GM18858 (cell line): Measurements from ENCODE around the gene WNT3.
"Not testable (repeated sequence)": the region's sequence is repeated elsewhere in the genome, so short reads cannot be mapped to it uniquely, and the experiment has no call there.

Experiments used
- ATAC-seq: cut with Tn5 transposase; IDR thresholded peaks from one replicate; pipeline ENCODE4 v1.9.1; 2021; ENCODE audit not compliant: unreplicated experiment

WNT3 gene

DNA sequence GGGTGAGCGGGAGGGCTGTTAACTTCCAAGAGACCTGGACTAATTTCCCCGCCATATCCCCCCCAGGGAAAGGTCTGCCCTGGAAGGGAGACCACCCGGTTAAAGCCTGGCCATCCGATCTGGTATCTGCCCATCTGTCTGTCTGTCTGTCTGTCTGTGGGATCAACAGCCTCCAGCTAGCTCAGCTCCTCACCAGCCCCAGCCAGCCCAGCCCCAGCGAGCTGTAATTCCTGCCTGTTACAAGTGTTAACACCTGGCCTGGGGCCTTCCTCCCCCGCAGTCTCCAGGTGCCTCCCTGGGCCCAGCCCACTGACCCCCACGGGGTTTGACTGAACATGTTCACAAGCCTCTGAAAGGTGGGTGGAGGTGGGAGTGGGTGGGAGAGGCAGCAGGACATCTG is 4.0 kb downstream of the WNT3 start:
- no peak for ATAC-seq

DNA sequence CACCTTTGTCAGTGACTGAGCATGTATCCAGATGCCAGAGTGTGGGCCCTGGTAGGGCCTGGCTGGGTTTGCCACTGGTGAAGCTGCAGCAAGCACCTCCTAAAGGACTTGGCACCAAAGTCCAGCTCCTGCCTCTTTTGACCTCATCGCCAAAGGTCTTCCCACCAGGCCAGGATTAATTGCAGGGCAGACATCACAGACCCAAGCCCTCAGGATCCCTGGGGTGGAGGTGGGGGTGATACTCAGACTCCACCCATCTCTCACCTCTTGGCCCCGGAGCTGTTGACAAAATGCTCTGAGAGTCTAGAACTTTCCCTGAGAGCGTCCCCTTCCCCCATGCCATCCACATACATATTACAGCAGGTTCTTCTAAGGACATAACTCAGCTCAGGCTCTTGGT is 4.6 kb downstream of the WNT3 start:
- no peak for ATAC-seq

DNA sequence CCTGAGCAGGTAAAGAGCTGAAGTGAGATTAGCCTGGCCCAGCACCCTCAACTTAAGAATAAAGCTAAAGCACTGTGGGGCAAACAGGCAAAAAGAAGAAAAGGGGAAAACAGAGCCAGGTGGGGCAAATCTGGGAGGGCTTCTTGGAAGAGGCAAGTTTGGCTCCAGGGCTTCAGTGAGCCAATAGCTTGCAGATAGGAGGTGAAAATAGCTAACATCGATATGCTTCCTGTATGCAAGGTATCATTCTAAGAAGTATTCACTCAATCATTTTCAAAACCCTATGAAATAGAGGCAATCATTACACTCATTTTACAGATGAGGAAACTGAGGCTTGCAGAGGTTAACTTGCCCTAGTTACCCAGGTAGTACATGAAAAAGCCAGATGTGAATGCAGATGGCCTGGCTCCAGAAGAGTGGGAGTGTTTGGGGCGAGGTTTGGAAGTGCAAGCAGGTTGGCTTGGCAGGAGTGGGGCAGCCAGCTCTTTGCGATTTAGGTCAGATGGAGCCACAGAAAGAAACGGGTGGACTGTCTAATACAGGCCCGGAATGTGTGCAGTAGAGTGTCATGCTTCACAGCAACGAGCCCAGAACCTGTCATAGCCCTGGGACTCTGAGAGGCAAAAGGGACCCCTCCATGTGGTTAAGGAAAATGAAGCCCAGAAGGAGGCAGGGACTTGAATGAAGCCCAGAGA is 5.7 kb downstream of the WNT3 start:
- no peak for ATAC-seq

DNA sequence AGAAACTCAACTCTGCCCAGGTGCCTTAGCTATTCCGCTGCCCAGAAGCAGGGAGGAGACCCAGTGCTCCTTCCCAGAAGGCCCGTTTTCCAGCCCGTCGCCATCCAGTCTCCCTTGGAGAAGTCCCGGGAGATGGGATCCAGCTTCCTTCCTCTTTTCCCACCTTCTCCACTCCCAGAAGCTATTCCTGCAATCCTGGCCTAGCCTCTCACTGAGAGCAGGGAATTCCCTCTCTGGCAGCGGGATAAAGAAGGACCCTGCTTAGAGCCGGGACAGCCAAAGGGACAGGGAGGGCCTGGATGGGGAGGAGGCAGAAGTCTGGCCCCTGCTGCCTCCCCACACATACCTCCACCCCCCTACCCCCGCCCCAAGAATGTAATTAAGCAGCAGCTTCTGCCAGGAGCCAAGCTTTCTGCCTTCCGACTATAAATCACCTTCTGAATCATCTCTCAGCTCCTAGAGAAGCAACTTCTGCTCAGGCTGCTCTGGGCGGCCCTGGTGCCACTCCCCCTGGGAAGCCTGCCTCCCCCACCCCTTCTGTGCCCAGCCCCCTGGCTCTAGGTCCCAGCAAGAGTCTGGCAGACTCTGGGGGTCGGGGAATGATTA is 6.4 kb downstream of the WNT3 start:
- no peak for ATAC-seq

DNA sequence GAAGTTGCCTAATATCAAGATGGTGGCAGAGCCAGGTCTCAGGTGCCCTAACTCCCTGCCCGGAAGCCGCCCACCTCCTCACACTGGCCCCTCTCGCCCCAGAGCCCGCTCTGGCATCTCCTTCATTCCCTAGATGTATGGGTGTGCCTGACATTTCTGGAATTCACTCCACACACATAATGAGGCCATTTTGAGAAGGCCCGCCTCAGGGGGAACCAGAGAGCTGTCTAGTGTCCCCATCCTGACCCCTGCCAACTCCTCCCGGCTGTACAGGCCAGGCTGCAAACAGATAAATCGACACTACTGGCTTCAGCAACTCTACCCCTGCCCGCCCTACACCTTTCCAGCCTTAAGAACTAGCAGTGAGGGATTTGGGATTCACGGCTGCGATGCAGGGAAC is 7.7 kb downstream of the WNT3 start:
- no peak for ATAC-seq

DNA sequence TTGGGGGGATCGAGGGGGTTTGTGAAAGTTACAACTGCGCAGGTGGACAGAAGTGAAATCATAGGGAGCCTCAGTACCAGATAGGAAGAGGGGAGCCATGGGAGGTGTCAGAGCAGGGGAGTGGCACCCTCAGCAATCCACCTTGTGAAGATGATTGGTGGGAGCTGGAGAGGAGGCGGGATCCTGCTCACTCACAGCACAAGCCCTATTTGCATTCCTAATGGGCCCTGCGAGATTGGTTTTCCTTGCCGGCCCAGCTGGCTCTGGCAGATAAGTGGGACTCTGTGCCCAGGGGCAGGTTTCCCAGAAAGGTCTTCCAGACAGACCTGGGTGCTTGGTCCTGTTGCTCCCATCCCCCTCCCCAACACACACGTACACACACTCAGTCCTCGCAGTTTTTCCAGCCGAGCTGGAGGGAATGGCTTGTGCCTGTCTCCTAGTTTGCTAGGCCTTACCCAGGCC is 9.4 kb downstream of the WNT3 start:
- no peak for ATAC-seq

DNA sequence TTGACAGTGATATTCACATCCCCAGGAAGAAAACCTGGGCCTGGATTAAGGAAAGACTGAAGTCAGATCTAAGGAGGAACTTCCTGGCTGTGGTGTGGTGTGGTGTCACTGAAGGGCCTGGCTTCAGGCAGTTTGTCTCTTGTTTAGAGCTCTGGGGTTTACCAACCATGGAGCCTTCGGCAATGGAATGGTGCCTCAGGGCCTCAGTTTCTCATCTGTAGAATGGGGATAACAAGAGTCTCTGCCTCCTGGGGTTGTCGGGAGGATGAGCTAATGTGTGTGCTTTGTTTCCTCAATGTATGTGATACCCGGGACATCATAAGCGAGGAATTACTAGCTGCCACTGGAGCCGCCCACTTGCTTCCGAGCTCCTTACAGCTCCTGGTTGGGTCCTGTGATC is 12.7 kb downstream of the WNT3 start:
- ATAC-seq, result no peak

DNA sequence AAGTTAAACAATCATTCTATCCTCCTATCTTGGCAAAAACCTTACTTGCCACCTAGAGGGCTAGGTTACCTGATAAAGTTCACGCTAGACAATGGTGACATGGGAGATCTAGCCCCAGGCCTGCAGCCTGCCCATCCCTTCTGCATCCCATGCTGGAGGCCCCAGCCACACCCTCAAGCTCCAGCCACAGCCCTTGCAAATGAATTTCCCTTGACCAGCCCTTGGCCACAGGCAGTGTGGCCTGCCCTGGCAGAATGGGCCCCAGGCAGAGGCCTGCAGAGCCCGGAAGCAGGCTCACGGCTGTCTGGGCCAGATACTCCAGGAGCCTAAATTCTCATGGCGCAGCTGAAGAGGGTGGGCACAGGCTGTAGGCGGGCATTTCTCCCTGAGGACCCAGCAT is 14.9 kb downstream of the WNT3 start:
- no peak for ATAC-seq

DNA sequence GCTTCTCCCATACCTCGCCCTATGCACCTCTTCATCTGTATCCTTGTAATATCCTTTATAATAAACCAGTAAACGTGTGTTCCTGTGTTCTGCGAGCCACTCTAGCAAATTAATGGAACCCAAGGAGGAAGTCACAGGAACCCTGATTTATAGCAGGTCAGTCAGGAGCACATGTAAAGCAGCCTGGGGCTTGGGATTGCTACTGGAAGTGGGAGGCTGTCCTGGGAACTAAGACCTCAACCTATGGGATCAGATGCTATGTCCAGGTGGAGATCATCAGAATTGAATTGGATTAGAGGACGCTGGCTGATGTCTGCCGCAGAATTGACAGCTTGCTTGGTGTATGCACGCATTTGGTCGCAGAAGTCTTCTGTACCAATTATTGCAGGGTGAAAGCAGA is 15.7 kb downstream of the WNT3 start:
- ATAC-seq, result no peak

DNA sequence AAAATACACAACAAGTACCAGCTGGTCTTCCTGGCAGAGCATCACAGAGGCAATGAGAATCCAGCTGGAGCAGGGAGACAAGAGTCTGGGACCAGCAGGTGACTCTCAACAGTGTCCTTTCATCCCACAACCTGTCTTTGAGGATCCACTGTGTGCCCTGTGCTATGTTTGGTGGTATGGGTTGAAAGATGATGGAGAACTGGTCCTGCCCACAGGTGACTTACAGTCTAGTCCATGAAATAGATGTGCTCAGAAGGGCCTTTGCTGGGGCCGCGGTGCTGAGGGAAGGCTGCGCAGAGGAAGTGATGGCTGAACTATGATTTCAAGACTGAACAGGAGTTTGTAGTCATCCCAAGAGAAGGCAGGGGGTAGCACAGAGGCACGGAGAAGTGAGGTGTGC is 17.9 kb downstream of the WNT3 start:
- no peak for ATAC-seq

DNA sequence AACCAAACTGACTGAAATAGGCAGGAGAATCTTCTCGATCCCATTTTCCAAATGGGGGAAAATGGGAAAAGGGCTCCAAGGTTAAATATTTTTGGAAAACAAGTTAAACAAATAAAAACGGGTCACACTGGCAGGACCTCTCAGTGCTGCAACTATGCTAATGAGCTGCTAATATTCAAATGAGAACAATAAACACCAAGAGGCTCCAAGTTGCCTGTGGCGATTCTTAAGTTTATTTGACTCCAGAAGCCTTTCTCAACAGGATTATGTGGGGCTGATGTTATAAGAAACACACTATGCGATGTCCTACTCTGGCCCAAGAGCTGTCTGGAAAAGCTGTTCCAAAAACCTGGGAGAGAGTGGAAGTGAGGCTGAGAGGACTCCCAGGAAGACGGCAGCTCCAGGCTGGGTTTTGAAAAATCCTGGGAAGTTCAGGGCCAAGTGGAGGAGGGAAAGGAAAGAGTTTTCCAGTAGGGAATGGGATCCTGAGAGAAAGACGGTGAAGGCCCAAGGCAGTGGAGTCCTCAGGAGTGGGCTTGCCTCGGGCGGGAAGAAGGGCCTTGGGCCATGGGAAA is 21.4 kb downstream of the WNT3 start:
- no peak for ATAC-seq

DNA sequence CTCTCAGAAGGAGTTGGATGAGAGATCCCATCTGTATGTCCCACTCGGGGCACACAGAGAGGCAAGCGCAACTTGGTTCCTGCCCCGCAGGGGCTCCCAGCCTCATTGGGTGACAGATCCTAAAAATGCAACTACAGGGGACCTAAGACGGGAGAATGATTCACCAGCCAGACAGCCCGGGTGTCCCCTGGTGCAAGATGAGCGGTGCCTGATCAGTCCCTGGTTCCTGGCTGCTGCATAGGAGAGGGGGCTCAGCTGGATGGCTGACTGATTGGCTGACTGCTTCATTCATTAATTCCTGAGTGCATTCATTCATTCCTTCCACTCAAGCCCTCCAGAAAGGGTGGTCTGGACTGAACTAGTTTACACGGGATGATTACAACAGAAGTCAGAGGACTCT is 22.0 kb downstream of the WNT3 start:
- no peak for ATAC-seq

DNA sequence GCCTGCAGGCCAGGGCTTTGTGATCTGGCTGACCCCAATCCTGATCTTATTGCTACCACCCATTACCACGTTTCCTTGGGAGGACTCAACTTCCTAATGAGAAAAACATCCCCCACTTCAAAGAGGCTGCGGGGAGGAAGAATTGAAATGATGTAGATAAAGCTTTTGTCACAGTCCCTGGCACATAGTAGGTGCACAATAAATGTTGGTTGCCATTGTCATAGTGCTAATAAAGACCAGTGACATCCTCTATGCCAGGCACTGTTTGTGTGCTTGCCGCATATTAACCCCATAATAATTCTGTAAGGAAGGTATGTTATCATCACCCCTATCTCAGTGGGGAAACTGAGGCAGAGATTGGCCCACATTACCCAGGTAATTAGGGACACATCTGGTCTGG is 22.4 kb downstream of the WNT3 start:
- no peak for ATAC-seq

DNA sequence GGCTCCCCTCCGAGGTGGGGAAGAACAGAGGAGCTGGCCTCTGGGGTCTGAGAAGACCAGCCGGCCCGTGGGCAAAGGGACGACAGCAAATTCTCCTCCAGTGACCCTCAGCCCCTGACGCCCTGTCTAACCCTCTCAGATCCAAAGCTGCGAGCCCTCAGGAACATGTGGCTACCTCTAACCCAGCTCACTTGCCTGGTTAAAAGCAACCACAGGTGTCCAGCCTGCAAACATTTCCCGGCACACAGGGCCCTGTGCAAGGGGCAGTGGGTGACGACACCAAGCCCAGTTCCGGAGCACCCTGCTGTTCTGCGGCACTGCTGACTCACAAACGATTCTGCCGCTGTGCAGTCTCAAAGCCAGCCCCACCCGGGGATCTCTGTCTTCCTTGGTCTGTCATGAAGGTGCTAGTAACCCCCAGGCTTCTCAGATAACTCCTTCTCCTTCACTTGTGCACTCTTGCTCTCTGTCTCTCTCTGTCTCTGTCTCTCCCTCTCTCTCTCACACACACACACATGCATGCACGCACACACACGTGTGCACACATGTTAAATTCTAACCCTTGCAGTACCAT is 23.0 kb downstream of the WNT3 start:
- ATAC-seq, result no peak

DNA sequence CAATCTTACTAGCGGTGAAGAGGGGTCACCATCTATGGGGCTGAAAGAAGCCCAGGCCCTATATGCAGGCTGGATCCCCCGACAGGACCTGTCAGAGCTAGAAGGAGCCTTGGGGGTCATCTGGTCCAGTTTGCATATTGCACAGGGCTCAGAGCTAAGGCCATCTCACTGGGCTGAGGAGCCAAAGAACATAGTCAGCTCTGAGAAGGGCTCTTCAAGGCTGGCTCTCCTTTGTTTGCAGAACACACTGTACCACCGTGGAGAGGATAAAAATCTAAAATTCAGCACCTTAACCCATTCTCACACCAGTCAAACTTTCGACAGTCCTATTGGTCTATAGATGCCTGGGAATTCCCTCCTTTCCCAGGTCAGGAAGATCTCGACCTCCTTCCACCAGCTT is 24.2 kb downstream of the WNT3 start:
- no peak for ATAC-seq

DNA sequence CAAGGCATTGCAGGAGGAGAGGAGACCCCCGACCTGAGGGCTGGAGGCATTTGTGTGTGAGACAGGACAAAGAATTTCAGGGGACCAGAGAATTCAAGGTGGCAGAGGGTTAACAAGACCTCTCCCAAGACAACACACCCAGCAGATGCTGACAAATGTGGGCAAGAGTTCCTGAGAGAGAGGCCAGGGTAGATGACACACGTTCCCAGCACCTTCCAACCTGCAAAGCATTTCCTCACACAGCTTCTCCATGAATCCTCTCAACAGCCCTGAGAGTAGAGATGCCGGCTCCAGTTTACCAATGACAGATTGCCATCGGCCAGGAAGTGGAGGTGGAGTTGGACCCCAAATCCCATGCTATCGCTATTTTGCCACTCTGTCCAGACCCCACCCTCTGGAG is 25.0 kb downstream of the WNT3 start:
- ATAC-seq, result no peak

DNA sequence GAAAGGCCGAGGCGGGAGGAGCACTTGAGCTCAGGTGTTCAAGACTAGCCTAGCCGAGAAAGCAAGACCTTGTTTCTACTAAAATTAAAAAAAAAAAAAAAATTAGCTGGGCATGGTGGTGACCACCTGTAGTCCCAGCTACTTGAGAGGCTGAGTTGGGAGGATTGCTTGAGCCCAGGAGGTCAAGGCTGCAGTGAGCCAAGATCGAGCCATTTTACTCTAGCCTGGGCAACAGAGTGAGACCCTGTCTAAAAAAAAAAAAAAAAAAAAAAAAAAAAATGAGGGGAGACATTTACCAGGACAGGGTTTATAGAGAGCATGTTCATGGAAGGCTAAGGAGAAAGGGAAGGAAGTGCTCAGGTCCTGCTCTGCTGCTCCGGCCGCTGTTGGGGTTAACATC is 25.5 kb downstream of the WNT3 start:
- not testable (repeated sequence) for ATAC-seq

DNA sequence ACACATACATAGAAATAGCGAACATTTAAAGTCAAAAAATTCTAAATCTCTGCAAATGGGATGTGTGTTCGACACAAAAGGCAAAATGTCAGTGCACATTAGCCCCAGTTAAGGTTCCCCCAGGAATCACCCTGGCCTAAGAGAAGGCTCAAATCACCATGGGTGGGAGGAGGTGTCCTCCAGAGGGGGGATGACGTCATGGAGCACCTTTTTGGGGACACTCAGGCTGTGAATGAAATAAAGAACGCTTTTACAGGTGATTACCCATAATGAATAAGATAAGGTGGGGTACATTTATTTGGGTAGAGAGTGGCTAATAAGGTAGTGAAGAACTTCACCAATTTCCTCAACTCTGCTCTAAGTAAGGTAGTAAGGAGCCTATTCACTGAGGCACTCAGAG is 26.4 kb downstream of the WNT3 start:
- ATAC-seq, result no peak

DNA sequence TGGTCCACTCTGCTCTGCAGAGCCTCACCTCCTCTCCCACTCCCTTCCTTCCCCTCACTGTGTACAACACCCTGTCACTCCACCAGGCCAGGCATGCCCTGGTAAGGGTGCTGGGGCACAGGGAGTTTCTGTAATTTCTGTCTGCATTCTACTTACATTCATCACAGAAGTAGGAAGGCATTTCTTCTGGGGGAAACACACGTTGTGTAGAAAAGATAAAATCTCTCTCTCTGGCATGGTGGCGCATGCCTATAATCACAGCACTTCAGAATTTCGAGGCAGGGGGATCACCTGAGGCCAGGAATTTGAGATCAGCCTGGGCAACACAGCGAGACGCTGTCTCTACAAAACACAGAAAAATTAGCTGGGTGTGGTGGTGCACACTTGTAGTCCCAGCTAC is 27.0 kb downstream of the WNT3 start:
- no peak for ATAC-seq

DNA sequence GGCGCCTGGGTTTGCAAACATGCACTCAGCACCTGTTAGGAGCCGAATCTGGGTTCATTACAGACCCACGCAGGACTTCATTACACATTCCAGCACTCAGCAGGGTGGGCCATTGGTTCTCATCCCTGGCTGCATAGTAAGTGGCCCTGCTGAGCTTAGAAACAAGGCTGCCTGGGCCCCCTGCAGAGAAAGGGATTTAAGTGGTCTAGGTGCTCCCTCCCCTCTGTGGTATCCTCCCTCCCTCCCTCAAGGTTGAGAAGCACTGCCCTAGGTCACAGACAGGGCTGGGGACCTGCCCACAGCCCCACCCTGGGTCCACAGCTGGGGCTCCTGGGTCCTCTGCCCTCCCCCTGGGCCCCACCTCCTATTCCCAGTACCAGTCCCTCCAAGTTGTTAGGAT is 28.3 kb downstream of the WNT3 start:
- no peak for ATAC-seq

DNA sequence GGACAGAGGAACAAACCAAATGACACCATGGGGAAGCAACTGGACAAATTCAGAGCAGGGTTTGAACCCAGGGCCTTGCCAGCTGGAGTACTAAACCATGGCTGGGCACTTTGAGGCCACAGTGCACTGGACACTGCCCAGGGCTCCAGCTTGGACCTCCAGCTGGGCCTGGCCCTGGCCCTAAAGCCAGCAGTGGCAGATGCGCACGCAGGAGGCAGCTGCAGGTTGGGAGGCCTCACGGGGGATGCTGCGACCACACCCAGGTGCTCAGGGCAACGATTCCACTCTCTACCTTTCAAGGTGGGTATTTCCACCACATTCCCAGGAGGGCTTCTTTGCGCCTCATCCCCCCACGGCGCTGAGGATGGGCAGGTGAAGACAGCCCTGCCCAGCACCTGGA is 28.9 kb downstream of the WNT3 start:
- no peak for ATAC-seq

DNA sequence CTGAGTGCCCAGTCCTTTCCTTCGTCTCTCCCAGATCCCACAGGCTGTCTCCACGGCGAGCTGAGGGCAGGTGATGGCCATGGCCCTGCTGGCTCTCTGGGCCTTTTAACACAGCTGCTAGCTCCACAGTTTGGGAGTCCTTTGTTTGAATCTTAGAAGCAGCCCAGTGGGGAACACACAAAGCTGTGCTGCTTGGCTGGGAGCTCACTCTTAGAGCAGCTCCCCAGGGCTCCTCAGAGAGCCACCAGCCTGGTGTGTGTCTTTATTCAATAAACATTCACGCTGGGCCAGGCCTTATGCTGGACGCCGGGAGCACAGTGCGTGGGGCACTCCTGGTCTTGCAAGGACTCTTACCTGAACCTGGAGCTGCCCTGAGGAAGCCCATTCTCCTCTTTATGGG is 29.7 kb downstream of the WNT3 start:
- no peak for ATAC-seq
